Measurements from ENCODE around the gene SSX4B.
"Not testable (repeated sequence)": the region's sequence is repeated elsewhere in the genome, so short reads cannot be mapped to it uniquely, and the experiment has no call there.

SSX4B gene

GRCh38 chrX:48357681-48358080, 54.1 kb downstream of the SSX4B start:
- Histone ChIP-seq H3K27ac (no peak overlapping the region), H3K36me3 (no peaks in the 10 kb centered on the region), H3K4me3 (ENCODE audit: low read depth, low read length) (no peak overlapping the region), H3K9me3 (ENCODE audit: severe bottlenecking) (no peaks in the 10 kb centered on the region), H3K27me3 (ENCODE audit: insufficient read depth, low read depth, severe bottlenecking) (no peaks in the 10 kb centered on the region)
- no peak for TF ChIP-seq CTCF (IDR thresholded peaks at IDR 0.05; ENCODE audit: low read depth, low read length)
- no peak for DNase-seq

- H3K9me3 ChIP-seq (ENCODE audit: severe bottlenecking); H3K36me3 ChIP-seq; H3K27me3 ChIP-seq (ENCODE audit: insufficient read depth, low read depth, severe bottlenecking); H3K27ac ChIP-seq; H3K4me3 ChIP-seq (ENCODE audit: low read depth, low read length); DNase-seq: not testable (repeated sequence)
These were observed 55.3 kb downstream of the SSX4B start, which contains the start of gene SSX3 for GRCh38 chrX:48356315-48357094. SSX3 (minus strand) TSS chrX:48356703; CDS start chrX:48355249, 1,454 bp downstream.
